Liver (tissue), 9 donors: Measurements from ENCODE around the gene SLC24A4. TPM values are rescaled to one million over a fixed set of nuclear protein-coding genes. Genes with fewer than 3 reads are reported as not detected.

Experiments
- DNase-seq: peaks from one replicate; pipeline ENCODE4 v3.0.0-alpha.2; 2017; ENCODE audit warnings: low spot score
- H3K27ac ChIP-seq, 2 donors: one replicate each; pipeline ENCODE4 v1.7.0; 2013; ENCODE audit warnings: inconsistent platforms in 2 of 2, low read length in 2 of 2, control low read depth in 1 of 2, low read depth in 1 of 2, mild to moderate bottlenecking in 1 of 2
- H3K27me3 ChIP-seq, 4 donors: one replicate each; pipeline versions ENCODE4 v1.6.1 to v1.7.0; 2013; ENCODE audit warnings: low read length in 3 of 4, inconsistent platforms in 1 of 4, mild to moderate bottlenecking in 1 of 4, moderate library complexity in 1 of 4; ENCODE audit not compliant: control insufficient read depth in 4 of 4, insufficient read depth in 4 of 4
- H3K36me3 ChIP-seq, 4 donors: one replicate each; pipeline versions ENCODE4 v1.6.1 to v1.7.0; 2013; ENCODE audit warnings: low read length in 3 of 4, mild to moderate bottlenecking in 3 of 4, low read depth in 1 of 4, moderate library complexity in 1 of 4; ENCODE audit not compliant: control insufficient read depth in 4 of 4, insufficient read depth in 3 of 4
- H3K4me1 ChIP-seq, 4 donors: one replicate each; pipeline versions ENCODE4 v1.6.1 to v1.7.0; 2013; ENCODE audit warnings: low read length in 3 of 4, mild to moderate bottlenecking in 3 of 4, moderate library complexity in 1 of 4; ENCODE audit not compliant: control insufficient read depth in 4 of 4, insufficient read depth in 4 of 4
- H3K4me3 ChIP-seq, 3 donors: one replicate each; pipeline versions ENCODE4 v1.6.1 to v1.7.0; 2013; ENCODE audit warnings: low read length in 3 of 3, control low read depth in 1 of 3, low read depth in 1 of 3, mild to moderate bottlenecking in 1 of 3
- H3K9ac ChIP-seq, 2 donors: one replicate each; pipeline ENCODE4 v1.7.0; 2013; ENCODE audit warnings: low read length in 2 of 2, mild to moderate bottlenecking in 2 of 2, moderate library complexity in 2 of 2, control low read depth in 1 of 2, low read depth in 1 of 2
- H3K9me3 ChIP-seq, 4 donors: one replicate each; pipeline versions ENCODE4 v1.6.1 to v1.7.0; 2013; ENCODE audit warnings: low read length in 3 of 4; ENCODE audit not compliant: control insufficient read depth in 4 of 4
- EGR1 ChIP-seq, 2 donors: IDR thresholded peaks; 2 replicates each; pipeline ENCODE4 v1.6.1; 2016 to 2018; ENCODE audit warnings: antibody characterized with exemption in 2 of 2, low read depth in 2 of 2
- FOXA1 ChIP-seq: IDR thresholded peaks from 2 replicates; pipeline ENCODE4 v1.6.1; 2016; ENCODE audit warnings: antibody characterized with exemption
- GABPA ChIP-seq, 2 donors: IDR thresholded peaks in 1 of 2; conservative IDR thresholded peaks in 1 of 2; 2 replicates each; pipeline ENCODE4 v1.6.1; 2016; ENCODE audit warnings: antibody characterized with exemption in 2 of 2, mild to moderate bottlenecking in 1 of 2, moderate library complexity in 1 of 2
- HNF4A ChIP-seq, 2 donors: conservative IDR thresholded peaks; 2 replicates each; pipeline ENCODE4 v1.6.1; 2016; ENCODE audit warnings: antibody characterized with exemption in 2 of 2, mild to moderate bottlenecking in 2 of 2
- HNF4G ChIP-seq: IDR thresholded peaks from 2 replicates; pipeline ENCODE4 v1.6.1; 2016; ENCODE audit warnings: antibody characterized with exemption
- JUND ChIP-seq, 2 donors: IDR thresholded peaks; 2 replicates each; pipeline ENCODE4 v1.6.1; 2016; ENCODE audit warnings: antibody characterized with exemption in 2 of 2
- NR2F2 ChIP-seq: IDR thresholded peaks from 2 replicates; pipeline ENCODE4 v1.6.1; 2016; ENCODE audit warnings: antibody characterized with exemption
- SP1 ChIP-seq: IDR thresholded peaks from 2 replicates; pipeline ENCODE4 v1.6.1; 2018; ENCODE audit warnings: antibody characterized with exemption, mild to moderate bottlenecking
- TAF1 ChIP-seq: conservative IDR thresholded peaks from 2 replicates; pipeline ENCODE4 v1.6.1; 2016; ENCODE audit warnings: antibody characterized with exemption, mild to moderate bottlenecking
- YY1 ChIP-seq: IDR thresholded peaks from 2 replicates; pipeline ENCODE4 v1.6.1; 2016; ENCODE audit warnings: antibody characterized with exemption, mild to moderate bottlenecking
- WGBS: extraction: QIAGEN DNeasy Blood & Tissue Kit; methylation state at CpG from one replicate; pipeline ENCODE4 v1.1.7; 2013; 5-methylcytosine and 5-hydroxymethylcytosine counted together
- polyA plus RNA-seq, 2 donors: library from polyadenylated mRNA; stranded (reverse) in 1 of 2; unstranded in 1 of 2; fragments of 200-250 nt in 1 of 2; fragments of >200 nt in 1 of 2; fragmentation: Nextera tagmentation in 1 of 2; extraction: Ambion mirVana in 1 of 2; gene quantifications; one replicate each; pipeline versions ENCODE4 v1.2.1 to v1.2.3, GENCODE V29; 2013 to 2015
- total RNA-seq, 2 donors: library from RNA; depleted of rRNA; stranded (reverse); fragments of >200 nt; gene quantifications; one replicate each; pipeline ENCODE4 v1.2.3, GENCODE V29; 2014
- TF ChIP-seq, protein P1 (sequence below): IDR thresholded peaks from 2 replicates; pipeline ENCODE4 v1.6.1; 2016; ENCODE audit warnings: antibody characterized with exemption
- TF ChIP-seq, protein P2 (sequence below): IDR thresholded peaks from 2 replicates; pipeline ENCODE4 v1.6.1; 2016; ENCODE audit warnings: antibody characterized with exemption
- TF ChIP-seq, protein P3 (sequence below): IDR thresholded peaks from 2 replicates; pipeline ENCODE4 v1.6.1; 2016; ENCODE audit warnings: antibody characterized with exemption, mild to moderate bottlenecking
- donor health status: healthy.
- donor health status: healthy.
- donor health status: healthy.
- donor health status: healthy.
- donor health status: healthy.

The SLC24A4 gene
- total and polyA plus RNA-seq, 4 donors: 0.06 to 0.23 (median 0.12) TPM

DNA sequence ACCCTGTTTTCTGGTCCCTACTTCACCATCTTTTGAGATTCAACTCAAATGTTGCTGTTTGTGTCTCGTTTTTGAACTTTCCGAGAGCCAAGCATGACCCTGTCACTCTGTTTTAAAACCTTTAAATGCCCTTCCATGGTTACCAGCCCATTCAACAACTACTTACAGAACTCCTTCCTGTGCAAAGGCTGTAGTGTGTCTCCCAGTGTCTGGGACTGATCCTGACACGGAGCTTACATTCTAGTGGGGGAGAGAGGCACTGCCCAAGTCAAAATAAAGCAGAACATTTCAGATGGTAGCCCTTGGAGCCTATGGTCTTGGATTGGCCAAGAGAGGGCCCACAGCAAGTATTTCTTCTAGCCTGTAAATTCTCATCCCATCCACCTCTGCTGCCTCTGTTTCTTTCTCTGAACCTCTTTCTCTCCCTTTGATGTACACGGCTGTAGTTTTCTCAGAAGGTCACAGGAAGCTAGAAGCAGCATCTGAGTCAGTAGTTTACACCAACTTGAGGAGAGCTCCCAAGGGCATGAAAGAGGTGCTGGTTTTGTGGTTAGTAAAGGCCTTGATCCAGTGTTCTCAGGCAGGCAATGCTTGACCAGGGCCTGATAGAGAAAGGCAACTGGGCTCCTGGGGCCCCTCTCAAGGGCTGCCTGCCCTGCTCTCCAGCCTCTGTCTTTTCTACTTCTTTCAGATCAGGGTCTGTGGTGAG lies 42.3 kb upstream of the SLC24A4 start (continued):
- TF ChIP-seq, protein P1, sequence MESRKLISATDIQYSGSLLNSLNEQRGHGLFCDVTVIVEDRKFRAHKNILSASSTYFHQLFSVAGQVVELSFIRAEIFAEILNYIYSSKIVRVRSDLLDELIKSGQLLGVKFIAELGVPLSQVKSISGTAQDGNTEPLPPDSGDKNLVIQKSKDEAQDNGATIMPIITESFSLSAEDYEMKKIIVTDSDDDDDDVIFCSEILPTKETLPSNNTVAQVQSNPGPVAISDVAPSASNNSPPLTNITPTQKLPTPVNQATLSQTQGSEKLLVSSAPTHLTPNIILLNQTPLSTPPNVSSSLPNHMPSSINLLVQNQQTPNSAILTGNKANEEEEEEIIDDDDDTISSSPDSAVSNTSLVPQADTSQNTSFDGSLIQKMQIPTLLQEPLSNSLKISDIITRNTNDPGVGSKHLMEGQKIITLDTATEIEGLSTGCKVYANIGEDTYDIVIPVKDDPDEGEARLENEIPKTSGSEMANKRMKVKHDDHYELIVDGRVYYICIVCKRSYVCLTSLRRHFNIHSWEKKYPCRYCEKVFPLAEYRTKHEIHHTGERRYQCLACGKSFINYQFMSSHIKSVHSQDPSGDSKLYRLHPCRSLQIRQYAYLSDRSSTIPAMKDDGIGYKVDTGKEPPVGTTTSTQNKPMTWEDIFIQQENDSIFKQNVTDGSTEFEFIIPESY: no peak
- TF ChIP-seq JUND (IDR thresholded peaks at IDR 0.05): no peak
- TF ChIP-seq YY1: no peak
- TF ChIP-seq SP1: no peak
- TF ChIP-seq HNF4A (conservative IDR thresholded peaks at IDR 0.05): no peak
- TF ChIP-seq TAF1: no peak

DNA sequence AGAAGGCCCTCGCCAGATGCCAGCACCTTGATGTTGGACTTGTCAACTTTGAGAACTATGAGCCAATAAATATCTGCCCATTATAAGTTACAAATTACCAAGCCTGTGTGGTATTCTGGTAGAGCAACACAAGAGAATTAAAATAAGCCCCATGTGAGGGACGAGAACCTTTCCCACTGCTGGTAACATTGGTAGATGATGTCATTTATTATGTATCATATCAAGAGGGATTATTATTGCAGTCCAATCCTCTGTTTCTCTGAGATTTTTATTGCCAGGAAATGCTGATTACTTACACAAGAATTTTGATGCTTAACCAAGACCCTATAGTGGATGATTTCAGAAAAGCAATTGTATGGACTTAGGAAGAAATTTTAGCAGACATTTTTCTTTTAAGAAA lies 40.3 kb upstream of the SLC24A4 start:
- no peaks in the 10 kb centered on the region for H3K36me3 ChIP-seq
- DNase-seq: no peak

More for the DNA sequence above, 40.3 kb upstream of the SLC24A4 start:
- 93% methylated on average over 2 of the region's 2 CpGs for WGBS
- Histone ChIP-seq H3K4me1 (no peaks in the 10 kb centered on the region), H3K4me3 (no peak overlapping the region), H3K9ac (no peak overlapping the region), H3K9me3 (no peaks in the 10 kb centered on the region), H3K27me3 (no peaks in the 10 kb centered on the region), H3K27ac (no peak overlapping the region)
- TF ChIP-seq EGR1 (IDR thresholded peaks at IDR 0.05; ENCODE audit: low read depth in 2 of 2) (no peak), FOXA1 (no peak), GABPA (IDR thresholded peaks at IDR 0.05 in 1 of 2, conservative IDR thresholded peaks at IDR 0.05 in 1 of 2) (no peak), TAF1 (no peak), YY1 (no peak), HNF4G (no peak), NR2F2 (no peak)
- TF ChIP-seq, protein P1: no peak
- TF ChIP-seq, protein P2, sequence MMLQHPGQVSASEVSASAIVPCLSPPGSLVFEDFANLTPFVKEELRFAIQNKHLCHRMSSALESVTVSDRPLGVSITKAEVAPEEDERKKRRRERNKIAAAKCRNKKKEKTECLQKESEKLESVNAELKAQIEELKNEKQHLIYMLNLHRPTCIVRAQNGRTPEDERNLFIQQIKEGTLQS: no peak
- TF ChIP-seq, protein P3, sequence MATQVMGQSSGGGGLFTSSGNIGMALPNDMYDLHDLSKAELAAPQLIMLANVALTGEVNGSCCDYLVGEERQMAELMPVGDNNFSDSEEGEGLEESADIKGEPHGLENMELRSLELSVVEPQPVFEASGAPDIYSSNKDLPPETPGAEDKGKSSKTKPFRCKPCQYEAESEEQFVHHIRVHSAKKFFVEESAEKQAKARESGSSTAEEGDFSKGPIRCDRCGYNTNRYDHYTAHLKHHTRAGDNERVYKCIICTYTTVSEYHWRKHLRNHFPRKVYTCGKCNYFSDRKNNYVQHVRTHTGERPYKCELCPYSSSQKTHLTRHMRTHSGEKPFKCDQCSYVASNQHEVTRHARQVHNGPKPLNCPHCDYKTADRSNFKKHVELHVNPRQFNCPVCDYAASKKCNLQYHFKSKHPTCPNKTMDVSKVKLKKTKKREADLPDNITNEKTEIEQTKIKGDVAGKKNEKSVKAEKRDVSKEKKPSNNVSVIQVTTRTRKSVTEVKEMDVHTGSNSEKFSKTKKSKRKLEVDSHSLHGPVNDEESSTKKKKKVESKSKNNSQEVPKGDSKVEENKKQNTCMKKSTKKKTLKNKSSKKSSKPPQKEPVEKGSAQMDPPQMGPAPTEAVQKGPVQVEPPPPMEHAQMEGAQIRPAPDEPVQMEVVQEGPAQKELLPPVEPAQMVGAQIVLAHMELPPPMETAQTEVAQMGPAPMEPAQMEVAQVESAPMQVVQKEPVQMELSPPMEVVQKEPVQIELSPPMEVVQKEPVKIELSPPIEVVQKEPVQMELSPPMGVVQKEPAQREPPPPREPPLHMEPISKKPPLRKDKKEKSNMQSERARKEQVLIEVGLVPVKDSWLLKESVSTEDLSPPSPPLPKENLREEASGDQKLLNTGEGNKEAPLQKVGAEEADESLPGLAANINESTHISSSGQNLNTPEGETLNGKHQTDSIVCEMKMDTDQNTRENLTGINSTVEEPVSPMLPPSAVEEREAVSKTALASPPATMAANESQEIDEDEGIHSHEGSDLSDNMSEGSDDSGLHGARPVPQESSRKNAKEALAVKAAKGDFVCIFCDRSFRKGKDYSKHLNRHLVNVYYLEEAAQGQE: no peak
